HTERT RPE-1 (cell line): Measurements from ENCODE around the gene AQP12A.

Experiments
- in situ Hi-C: fragments of 300-500 bp; cut with MboI; formaldehyde crosslinking; loops from 4 replicates; pipeline ENCODE4 v1.14.3; 2020; ENCODE audit warnings: low sequenced_read_pairs

AQP12A gene

GRCh38 chr2:240707043-240707756, 15.5 kb downstream of the AQP12A start:
- in situ Hi-C loops: no loop called here

GRCh38 chr2:240707821-240708220, 16.2 kb downstream of the AQP12A start:
- in situ Hi-C loops: no loop called here

- in situ Hi-C loops: no loop called here
Observed at GRCh38 chr2:240708457-240708856, 16.8 kb downstream of the AQP12A start.

- in situ Hi-C loops: no loop called here
Observed at GRCh38 chr2:240711296-240711695, 19.6 kb downstream of the AQP12A start.

- in situ Hi-C loops: no loop called here
Observed at GRCh38 chr2:240711701-240712100, 20.0 kb downstream of the AQP12A start.

- in situ Hi-C loops: no loop called here
Observed at GRCh38 chr2:240712121-240712520, 20.5 kb downstream of the AQP12A start.

GRCh38 chr2:240713071-240713927, 21.6 kb downstream of the AQP12A start:
- in situ Hi-C loops: no loop called here

- in situ Hi-C loops: no loop called here
Observed at GRCh38 chr2:240713928-240714746, 22.5 kb downstream of the AQP12A start.

GRCh38 chr2:240714747-240715725, 23.4 kb downstream of the AQP12A start:
- in situ Hi-C loops: no loop called here

- in situ Hi-C loops: no loop called here
Observed at GRCh38 chr2:240716130-240716798, 24.6 kb downstream of the AQP12A start.

- in situ Hi-C loops: no loop called here
Observed at GRCh38 chr2:240717181-240717641, 25.5 kb downstream of the AQP12A start.

- in situ Hi-C loops: no loop called here
Observed at GRCh38 chr2:240717681-240718581, 26.3 kb downstream of the AQP12A start.

GRCh38 chr2:240718896-240719490, 27.3 kb downstream of the AQP12A start:
- in situ Hi-C loops: no loop called here

- in situ Hi-C loops: no loop called here
Observed at GRCh38 chr2:240719676-240720545, 28.2 kb downstream of the AQP12A start.

GRCh38 chr2:240720686-240721595, 29.3 kb downstream of the AQP12A start:
- in situ Hi-C loops: no loop called here

GRCh38 chr2:240721596-240722180, 30.0 kb downstream of the AQP12A start:
- in situ Hi-C loops: no loop called here
